ENCODE data around the gene PREX1.
"Not testable (repeated sequence)": the region's sequence is repeated elsewhere in the genome, so short reads cannot be mapped to it uniquely, and the experiment has no call there.

Gene PREX1

DNA sequence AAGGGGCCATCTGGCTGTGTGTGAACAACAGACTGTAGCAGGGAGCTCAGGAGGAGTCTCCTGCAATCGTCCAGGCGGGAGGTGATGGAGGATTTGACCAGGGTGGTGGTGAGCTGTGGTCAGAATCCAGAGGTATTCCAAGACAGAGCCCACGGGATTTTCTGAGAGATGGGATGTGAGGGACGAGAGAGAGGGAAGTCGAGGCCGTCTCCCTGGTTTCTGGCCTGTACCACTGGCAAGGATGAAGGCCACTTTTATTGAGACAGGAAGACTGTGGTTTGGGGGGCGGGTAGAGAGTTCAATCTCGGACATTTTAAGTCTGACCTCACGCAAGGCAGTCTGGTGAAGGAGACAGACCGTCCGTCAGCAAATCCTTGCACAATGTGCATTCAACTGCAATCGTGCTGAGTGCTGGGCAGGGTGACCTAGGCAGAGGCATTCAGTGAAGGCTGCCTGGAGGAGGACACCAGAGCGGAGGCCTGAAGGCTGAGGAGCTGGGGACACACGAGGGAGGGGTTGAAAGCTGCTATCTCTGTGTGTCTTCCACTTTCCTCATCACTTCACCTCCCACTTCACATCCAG, 53.9 kb downstream of the PREX1 start:
- DNase-seq (no peak), ATAC-seq (no peak)

DNA sequence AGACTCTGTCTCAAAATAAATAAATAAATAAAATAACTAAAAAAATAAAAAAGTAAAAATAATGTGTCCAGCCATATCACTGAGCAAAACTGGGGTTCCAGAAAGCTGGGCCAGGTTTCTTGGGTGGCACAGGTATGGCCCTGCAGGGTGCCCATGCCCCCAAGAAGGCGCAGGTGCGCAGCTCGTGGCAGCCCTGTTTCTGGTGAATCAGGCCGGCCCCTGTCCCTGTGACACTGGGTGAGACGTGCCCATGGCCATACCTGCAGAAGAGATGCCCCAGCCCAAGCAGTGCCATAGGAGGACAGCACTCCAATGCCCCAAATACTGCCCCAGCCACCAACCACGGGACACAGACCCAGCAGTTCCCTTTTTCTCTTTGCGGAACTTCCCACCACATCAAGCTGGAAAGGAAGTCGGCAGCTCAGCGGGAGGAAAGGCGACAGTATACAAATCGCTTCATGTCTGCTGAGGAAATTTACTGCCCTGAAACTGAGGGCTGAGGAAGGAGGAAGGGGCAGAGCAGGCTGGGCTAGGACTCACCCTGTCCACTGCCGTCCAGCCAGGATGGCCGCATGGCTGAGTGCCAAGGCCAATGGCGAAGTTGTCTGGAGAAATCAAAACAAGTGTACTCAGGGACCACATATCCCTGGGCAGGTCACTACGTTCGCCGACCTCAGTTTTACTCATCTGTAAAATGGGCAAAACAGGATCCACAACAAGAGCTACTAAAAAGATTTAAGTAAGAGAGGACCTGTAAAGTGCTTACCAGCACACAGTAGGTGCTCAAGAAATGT, 55.4 kb downstream of the PREX1 start:
- DNase-seq = no peak

DNA sequence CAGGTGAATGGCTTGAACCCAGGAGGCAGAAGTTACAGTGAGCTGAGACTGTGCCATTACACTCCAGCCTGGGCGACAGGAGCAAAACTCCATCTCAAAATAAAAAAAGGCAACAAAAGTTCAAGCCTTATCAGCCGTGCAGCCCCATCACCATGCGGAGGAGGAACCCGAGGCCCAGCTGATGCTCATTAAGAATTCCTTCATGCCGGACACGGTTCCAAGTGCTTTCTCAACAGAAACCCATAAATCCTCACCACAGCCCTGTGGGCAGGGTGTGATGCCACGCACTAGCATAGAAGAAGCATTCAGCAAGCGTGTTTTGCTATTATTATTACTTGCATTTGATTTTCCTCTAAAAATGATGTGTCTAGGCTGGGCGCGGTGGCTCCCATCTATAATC, 56.3 kb downstream of the PREX1 start:
- DNase-seq (no peak), ATAC-seq (no peak)

More for the DNA sequence above, 55.4 kb downstream of the PREX1 start:
- ATAC-seq = no peak

DNA sequence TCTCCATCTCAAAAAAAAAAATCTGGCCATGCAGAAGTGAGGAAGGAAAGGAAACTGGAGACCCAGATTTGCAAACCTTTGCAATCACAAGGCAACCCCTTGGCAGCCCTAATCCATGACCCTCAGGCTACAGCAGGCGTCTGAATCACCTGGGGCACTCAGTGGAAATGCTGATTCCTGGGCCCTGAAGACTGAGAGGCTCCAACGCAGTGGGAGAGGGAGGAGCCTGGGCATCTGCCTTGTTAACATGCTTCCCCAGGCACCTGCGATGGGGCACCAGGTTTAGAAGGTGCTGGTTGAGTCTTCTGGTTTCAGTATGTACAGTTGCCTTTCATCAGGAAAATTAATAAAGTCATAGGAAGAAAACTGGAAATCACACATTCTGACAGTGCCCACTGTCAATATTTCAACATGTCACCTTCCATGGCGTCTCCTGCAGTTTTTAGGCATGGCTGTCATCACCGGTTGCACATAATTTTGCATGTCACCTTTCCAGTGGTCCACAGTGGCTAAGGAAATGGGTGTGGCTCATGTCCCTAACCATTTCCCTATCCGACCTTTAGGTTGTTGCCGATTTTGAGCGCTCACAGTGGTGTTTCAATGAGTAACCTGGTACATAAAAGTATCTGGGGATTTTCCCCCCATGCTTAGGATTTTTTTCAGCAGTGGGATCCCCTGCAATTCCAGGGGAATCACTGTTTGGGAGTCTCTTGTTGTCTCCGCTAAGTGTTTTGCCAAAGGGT, 56.9 kb downstream of the PREX1 start:
- no peak for DNase-seq
- ATAC-seq = no peak

DNA sequence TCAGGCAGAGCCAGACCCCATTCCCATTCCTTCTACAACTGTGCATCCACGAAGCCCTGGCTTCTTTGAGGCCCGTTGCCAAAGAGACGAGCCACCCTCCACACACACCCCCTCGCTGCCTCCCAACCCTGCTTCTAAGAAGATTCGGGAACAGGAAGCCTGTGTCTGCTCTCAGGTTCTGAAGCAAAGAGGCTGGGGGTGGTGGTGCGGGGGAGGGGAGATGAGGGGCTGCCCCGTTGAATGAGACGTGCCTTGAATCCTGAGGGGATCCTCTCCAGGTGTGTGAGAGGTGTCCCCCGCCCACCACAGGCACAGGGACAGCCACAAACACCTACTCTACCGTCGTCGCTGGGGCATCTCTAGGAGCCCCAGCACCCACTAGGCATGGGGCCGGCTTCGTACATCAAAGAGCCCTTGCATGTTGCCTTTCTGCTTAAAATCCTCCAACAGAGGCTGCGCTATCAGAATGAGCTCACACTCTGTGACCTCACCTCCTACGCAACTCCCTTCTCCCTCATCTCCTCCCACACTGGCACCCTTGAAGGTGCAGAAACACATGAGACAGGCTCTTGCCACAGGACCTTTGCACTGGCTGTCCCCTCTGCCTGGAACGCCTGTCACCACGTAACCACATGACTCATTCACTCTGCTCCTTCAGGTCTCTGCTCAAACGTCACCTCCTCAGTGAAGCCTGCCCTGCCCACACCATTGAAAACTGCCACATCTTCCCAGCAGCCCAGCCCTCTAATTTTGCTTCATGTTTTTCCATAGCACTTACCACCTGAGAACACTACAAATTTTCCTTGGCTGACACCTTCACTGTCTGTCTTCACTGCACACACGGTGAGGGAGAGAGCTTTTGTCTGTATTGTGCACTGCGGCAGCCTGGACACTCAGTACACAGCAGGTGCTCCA, 58.5 kb downstream of the PREX1 start:
- ATAC-seq (peak; percentile 88), DNase-seq (peak; percentile 91)

DNA sequence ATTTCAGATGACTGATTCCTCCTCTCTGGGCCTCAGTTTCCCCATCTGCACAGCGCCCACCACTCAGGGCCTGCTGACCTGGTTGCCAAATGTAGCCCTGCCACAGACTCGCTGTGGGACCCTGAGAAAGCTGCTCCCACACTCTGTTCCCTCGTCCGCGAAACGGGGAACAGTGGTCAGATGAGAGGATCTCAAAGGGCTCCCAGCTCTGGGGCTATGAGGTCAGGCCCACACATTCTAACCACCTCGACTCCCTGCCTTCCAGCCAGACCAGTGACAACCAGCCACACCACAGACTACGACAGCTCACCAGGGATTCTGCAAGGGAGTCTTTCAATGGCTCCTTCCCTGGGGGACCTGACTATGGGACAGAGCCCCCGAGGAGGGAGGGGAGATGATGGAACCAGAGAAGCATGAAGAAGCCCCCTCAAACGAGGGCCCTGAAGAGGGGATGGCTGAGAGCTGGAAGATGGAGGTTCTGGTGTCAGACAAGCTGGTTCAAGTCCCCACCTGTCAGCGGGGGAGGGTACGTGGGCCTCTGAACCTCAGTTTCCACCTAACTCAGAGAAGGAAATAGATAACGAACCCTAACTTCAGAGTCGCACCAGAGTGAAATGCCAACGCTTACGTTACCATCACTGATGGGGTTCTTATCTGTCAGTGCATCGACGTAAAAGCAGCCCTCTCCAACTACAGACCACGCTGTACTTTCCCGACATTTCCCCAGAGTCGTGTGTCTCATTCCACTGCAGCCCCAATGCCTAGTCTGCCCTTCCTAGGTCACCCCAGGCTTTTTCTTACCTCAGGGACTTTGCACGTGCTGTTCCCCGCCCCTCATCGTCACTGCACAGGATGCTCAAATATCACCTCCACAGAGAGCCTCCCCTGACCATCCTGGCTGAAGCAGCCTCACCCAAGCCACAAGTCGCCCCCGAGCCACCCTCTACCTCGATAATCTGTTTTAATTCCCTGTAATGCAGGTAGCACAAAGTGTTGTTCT, 60.5 kb downstream of the PREX1 start:
- ATAC-seq = peak; percentile 47
- peak; percentile 72 for DNase-seq

DNA sequence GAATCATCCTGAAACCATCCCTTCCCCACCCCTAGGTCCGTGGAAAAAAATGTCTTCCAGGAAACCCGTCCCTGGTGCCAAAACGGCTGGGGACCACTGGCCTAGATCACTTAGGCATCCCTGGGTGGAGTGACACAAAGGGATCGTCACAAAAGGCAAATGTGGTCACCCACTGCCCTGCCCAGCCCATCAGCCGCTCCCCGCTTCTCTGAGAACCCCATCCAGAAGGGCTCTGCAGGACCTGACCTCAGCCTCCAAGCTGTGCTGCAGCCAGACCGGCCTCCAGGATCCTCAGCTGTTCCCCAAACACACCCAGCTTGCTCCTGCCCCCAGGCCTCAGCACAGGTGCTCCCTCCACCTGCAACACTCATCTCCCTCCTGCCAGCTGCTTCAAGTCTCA, 61.6 kb downstream of the PREX1 start:
- DNase-seq (no peak), ATAC-seq (no peak)

DNA sequence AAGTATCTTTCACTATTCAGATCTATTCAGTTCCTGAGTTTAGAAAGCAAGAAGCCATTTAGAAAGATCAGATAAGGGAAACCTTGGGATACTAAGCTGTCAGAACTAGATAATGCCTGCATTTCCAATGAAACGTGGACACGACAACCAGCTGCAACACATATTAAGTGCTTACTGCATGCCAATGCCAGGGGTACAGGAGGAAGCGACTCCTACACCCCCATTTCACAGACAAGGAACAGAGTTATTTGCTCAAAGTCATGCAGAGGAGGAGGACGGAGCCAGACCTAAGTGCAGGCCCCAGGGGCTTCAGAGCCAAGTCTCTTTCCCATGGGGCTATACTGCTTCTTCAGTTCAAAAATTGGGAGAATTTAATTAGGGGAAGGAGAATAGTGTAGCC, 62.4 kb downstream of the PREX1 start:
- DNase-seq (no peak), ATAC-seq (no peak)

DNA sequence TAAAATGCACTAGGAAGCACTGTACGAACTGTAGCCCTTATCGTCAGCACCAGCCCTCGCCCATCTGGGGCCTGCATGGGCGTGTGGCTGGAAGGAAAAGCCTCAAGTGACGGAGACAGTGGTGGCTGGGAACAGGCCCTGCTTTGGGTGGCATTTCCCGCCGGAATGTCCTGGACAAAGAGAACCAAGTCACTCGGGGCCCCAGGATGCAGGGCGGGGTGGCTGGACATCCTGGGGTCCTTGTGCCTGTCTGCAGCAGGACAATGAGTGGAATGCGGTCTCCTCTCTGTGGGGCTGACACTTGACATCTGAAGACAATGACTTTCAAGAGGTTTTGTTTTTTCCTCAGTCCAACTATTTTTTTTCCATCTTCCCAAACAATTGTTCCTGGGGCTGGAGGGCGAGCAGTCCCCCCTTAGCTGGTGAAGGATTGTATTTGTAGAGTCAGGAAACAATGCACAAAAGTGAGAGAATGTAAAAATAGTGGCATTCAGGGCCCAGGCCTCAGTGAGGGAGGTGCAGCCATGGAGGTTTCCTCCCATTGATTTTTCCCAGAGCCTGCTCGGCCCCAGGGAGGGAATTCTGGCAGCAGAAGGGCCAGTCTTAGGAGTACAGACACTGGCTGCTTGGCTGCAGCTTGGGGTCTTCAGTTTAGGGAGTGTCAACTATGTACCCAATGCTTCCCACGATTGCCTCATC, 64.4 kb downstream of the PREX1 start:
- DNase-seq (no peak), ATAC-seq (no peak)

DNA sequence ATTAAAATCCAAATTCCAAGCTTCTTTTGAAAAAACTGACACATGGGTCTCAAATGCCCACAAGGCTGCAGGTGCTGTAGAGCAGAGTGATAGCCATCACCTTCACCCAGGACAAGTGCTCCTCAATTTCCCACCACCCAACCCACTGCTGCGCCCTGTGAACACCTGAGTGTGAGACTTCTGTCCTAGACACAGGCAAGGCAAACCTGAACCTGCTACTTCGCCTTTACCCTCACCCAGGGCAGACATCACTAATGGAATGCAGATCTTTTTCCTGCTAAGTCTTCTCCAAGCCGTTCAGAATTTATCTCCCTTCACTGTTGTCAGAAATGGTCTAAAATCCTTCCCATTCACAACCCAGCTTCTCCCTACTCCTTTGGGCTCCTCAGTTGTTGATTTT, 65.9 kb downstream of the PREX1 start:
- DNase-seq (no peak), ATAC-seq (no peak)

DNA sequence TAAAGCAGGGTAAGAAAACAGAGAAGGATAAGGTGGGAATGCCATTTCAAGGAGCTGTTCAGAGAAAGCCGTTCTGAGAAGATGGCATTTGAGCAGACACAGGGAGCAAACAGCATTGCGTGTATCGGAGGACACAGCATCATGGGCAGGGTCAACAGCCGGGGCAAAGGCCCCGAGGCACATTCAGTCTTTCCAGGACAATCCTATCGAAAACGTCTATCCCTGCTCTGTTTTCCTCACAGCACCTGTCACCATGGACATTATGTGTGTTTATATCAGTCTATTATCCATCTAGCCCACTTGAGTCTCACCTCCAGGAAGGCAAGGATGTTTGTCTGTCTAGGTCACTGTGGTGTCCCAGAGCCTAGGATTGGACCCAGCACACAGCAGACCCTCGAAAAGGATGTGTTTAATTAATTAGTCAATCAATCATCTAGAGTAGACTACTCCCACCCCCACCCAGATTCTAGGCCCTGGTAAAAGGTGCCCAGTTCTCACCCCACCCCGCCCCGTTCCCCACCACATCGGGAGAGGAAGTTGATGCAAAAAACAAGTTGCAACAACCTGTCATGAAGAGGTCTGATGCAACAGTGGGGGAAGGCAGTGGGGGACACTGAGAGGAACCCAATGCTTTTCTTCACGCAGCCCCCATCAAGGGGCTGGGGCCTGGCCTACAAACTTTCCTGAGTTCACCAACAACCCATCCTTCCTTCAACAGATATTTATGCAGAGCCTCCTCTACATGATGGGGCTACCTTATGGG, 66.6 kb downstream of the PREX1 start:
- ATAC-seq = no peak
- DNase-seq = peak; percentile 60

DNA sequence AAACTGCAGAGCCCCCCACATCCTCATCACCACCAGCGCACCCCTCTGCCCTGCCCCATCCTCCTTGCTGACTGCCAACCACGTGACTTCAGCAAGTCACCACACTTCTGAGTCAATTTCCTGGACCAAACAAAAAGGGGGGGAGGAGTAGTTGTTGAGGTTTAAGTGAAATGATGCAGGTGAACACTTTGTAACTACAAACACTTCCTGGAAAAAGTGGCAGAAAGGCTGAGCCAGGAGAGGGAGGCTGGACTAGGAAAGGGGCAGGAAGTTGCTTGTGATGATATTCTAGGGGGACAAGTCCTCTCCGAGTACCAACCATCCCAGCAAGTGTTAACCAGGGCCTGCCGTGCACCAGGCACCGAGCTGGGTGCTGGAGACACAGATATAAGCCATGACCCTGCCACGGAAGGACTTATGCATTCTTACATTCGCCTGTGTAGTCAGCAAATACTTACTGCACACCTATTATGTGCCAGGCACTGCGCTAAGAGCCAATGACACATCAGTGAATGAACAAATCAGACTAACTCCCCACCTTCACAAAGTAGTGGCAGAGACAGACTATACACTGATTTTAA, 67.3 kb downstream of the PREX1 start:
- peak; percentile 69 for DNase-seq

DNA sequence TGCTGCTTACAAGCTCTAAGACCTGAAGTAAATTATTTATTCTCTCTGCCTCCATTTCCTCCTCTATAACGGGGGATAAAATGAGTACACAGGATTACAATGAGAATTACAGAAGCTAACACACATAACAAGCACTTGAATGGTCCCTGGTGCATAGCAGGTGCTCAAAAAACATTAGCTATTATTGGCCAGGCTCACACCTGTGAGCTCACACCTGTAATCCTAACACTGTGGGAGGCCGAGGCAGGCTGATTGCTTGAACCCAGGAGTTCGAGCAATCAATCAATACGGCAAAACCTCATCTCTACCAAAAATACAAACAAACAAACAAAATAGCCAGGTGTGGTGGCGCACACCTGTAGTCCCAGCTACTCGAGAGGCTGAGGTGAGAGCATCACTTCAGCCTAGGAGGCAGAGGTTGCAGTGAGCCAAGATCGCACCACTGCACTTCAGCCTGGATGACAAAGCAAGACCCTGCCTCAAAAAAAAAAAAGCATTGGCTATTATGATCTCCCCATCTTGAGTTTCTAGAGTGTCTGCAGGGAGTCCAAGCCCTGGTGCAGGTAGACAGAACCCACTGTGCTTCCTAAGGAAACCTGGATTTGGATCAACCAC, 68.1 kb downstream of the PREX1 start:
- no peak for ATAC-seq
- DNase-seq = no peak

More for the DNA sequence above, 67.3 kb downstream of the PREX1 start:
- ATAC-seq = peak; percentile 81

DNA sequence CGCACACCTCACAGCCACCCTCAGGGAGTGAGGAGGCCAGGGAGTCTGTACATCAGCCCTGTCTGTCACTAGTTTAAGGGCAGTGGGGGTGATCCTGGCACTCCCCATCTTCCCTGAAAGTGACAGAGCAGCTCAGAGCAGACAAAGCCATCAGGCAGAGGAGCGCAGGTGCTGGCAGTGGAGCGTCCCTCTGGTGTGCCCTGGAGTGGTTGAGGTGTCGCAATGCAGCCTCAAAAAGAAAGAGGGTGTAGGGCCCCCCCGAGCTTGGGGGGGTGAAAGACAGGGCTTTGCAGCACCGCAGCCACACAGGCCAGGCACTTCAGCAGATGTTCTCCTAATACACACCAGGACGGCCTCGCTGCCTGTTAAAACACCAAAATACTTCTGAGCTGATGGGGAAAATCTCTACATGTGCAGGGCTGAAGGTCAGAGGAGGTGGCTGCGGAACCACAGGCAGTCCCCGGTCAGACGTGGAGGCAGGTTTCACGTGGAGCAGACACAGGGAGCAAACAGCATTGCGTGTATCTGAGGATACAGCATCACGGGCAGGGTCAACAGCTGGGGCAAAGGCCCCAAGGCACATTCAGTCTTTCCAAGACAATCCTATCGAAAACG, 69.5 kb downstream of the PREX1 start:
- ATAC-seq (peak; percentile 8), DNase-seq (no peak)

DNA sequence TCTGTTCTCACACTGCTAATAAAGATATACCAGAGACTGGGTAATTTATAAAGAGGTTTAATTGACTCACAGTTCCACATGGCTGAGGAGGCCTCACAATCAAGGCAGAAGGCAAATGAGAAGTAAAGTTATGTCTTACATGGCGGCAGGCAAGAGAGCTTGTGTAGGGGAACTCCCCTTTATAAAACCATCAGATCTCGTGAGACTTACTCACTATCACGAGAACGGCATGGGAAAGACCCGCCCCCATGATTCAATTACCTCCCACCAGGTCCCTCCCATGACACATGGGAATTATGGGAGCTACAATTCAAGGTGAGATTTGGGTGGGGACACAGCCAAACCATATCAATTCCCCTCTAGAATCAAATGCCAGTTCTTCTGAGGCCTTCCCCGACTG, 71.0 kb downstream of the PREX1 start:
- not testable (repeated sequence) for ATAC-seq, DNase-seq

DNA sequence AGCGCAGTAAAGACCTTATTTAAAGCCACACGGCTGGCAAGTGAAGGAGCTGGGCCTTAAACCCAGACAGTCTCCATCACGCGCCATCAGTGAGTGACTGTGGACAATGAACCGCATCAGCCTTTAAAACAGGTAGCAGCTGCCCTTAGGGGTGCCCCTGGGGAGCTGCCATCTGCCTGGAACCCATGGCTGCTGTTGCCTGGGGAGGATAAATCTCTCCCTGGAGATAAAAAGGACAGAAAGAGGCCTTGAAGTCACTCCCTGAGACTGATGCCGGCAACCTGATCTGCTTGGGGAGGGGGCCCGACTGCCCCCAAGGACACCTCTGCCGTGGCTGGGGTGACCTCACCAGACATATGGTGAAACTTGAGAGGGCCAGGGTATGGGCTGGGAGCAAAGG, 73.5 kb downstream of the PREX1 start:
- ATAC-seq (no peak), DNase-seq (no peak)

DNA sequence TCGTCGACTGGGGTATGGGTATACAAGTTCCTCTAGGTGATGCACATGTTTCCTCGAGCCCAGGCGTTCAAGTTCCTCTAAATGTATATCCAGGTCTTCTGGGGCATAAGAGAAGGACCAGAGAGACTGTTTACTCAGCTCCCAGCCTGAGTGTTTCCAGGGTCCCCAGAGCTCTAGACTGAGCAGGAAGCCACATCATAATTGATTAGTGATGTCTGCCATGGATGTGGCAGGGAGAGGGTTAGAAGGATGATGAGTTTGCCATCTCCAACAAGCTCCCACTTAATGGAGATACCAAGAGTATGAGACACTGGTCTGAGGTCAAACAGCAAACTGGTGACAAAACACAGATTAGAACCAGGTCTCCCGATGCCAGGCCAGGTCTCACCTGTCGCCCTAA, 74.8 kb downstream of the PREX1 start:
- no peak for DNase-seq
- ATAC-seq = no peak

DNA sequence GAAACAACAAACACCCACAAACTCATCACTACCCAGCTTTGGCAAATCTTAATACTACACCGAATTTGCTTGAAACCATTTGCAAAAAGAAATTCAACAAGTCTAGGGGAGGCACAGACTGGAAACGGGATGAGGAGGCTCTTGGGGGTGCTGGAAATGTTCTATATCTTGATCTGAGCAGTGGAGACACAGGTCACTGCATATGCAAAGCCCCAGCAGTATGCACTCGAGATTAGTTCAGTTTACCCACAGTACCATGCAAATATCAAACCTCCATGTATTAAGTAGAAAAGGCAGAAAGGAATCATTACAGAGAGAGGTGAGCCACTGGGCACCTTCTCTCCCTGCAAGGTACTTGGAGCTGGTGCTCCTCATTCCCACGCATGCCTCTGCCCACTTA, 75.9 kb downstream of the PREX1 start:
- ATAC-seq (no peak), DNase-seq (no peak)
